Measurements from ENCODE around the gene TGFBR3.
"Not testable (repeated sequence)": the region's sequence is repeated elsewhere in the genome, so short reads cannot be mapped to it uniquely, and the experiment has no call there.

The TGFBR3 gene

DNA sequence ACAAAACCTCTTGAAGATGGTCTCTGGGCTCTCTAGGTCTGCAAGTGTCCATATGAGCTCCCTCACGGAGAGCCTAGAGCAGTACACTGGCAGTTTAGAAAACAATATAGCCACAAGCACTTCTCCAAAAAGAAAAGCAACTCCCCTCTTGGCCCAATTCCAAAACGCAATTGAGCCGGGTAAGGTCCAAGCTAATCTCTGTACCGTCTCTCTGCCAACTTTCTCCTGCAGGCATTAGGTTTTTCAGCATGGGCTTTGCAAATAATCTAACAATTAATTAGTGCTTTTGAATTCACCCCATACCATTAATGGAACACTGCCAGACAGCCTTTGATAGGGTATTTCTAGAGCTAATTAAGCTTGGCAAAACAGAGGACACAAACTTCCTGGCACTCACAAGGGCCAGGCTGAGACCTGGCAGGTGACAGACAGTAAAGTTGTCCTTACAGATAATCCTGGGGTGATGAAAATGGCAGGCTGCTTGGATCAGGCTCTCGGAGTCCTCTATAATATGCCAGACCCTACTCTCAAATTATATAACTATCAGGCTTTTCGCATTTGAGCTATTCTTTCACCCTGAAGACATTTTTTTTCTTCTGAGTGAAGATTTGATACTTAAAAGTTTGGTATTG is 39.8 kb downstream of the TGFBR3 start:
- DNase-seq, result peak; percentile 26

DNA sequence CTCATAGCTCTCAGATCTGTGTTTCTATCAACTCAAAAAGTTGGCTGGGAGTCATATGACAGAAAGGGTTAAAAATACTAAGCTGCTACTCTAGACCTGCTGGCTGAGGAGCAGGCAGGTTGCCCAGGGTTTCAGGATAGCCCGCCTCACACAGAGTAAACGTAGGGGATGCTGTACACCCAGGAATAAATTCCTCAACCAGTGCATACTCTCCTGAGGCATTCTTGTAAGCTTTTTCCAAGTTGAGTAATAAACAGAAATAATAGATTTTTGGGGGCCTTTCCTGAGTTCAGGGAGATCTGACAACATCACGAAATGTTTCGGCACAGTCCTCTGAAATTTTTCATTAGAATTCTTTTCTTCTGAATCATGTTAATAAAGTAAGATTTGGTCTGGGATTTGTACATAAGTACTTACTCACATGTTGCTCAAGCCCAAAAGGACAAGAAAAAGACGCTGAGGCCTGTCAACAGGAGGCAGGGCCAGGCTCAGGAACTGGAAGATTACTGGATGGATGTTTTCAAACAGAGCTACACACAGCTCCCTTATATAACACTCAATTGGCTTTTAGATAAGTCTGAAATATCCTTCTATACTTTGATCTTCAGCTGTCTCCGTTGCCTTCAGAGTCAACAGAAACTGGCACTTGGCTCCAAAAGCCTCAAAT is 41.0 kb downstream of the TGFBR3 start:
- DNase-seq, result no peak

DNA sequence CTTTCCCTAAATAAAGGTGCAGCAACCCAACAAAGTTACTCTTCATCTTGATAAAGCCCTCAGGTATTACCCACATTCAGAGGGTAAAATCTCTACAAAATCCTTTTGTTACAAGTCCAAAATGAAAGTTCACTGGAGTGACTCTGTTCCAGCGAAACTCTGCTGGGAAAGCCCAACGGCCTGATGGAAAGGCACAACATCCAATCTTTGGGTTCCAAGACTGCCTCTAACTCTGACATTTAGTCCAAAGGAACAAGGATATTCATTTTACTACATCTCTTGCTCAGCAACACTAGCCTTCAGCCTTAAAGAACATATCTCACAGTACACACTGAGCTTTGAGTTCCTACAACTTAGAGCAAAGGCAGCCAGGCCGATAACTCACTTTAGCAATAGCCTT is 42.1 kb downstream of the TGFBR3 start:
- no peak for DNase-seq

DNA sequence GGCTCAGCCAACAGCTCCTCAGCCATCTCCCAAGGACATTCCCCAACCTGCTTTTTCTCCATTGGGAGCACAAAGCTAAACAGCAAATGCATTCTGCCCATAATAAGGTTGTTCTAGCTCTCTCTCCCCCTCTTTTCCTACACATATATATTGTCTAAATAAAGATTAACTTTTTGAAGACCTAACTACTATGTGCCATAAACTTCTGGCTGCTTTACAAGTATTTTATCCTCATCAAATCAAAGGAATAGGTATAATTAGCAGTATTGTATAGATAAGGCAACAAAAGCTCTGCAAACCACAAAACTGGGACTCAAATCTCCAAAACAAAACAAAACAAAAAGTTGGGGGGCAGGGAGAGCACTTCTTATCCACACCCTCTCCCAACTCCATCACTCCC is 43.4 kb downstream of the TGFBR3 start:
- DNase-seq, result no peak

DNA sequence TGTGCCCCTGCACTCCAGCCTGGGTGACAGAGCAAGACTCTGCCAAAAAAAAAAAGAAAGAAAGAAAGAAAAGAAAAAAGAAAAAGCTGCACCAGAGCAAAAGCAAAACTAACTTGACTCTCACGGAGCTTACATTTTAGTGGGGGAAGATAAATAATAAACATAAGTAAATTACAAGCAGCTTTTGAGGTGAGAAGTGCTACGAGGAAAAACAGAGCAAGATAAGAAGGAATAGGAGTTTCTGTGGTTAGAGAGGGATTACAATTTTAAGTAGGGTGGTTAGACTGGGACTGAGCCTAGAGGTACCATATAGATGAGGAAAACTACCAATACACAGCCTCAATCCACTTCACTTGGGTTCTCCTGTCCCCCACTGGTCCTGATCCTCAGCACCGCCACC is 43.9 kb downstream of the TGFBR3 start:
- no peak for DNase-seq

DNA sequence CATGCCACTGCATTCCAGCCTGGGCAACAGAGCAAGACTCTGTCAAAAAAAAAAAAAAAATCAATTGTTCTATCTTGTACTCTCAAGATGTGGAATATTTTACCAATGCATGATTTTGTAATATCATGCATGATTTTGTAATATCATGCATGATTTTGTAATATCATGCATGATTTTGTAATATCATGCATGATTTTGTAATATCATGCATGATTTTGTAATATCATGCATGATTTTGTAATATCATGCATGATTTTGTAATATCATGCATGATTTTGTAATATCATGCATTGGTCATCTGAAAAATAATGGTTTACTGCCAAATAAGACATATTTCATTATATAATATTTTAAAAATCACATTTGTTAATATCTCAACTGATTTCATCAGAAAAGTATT is 45.7 kb downstream of the TGFBR3 start:
- not testable (repeated sequence) for DNase-seq

DNA sequence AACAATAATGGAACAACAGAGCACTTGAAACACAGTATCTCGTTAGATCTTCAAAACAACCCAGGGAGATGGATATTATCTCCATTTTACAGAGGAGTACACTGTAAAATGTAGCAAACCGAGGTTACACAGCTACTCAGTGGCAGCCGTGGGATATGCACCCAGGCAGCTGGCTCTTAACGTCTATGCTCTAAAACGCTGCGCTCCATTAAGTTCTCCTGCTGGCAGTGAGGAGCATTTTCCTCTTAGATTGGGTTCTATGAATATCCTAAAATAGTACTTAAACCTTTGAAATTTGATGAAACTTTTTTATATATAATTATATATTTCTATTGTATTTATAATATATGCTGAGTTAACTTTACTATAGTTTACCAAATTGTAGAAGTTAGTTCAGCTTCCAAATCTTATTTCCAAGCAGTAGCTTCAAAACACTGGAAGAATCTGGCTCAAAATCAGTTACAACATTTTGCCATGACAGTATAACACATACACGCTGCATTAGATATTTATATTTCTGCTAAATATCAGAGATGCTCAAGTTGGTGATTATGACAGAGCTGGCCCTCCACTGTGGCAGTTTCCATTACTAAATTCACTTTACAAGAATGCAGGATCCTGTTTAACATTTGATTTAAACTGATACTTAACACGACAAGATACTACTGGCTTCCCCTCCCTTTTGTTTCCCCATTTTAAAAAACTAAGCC is 49.5 kb downstream of the TGFBR3 start:
- no peak for DNase-seq

DNA sequence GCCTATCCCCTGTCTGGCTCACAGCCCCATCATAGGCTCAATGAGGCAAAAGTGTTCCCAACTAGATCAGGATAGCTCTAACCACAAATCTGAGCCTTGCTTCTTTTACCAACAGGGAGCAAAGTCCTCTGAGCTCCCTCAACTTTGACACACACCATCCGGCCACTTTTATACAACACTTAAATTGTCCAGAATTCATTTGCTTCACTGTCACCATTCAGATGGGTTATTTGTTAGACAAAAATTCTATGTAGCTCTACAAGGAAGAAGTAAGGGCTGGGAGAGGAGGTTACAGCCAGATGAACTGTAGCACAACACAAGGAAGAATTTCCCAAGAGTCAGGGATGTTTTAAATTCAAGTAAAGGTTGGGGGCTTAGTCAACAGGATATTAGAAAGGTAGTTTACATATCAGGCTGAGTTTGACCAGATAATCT is 50.8 kb downstream of the TGFBR3 start:
- DNase-seq, result no peak

DNA sequence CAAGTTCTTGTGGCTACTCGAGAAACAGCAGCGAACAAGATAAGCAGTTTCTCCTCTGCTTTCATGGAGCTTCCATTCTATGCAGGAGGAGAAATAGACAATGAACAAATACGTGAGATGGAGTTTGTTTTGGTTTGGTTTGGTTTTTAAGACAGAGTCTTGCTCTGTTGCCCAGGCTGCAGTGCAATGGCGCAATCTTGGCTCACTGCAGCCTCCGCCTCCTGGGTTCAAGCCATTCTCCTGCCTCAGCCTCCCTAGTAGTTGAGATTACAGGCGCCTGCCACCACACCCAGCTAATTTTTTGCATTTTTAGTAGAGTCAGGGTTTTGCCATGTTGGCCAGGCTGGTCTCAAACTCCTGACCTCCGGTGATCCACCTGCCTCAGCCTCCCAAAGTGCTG is 51.4 kb downstream of the TGFBR3 start:
- DNase-seq, result not testable (repeated sequence)

DNA sequence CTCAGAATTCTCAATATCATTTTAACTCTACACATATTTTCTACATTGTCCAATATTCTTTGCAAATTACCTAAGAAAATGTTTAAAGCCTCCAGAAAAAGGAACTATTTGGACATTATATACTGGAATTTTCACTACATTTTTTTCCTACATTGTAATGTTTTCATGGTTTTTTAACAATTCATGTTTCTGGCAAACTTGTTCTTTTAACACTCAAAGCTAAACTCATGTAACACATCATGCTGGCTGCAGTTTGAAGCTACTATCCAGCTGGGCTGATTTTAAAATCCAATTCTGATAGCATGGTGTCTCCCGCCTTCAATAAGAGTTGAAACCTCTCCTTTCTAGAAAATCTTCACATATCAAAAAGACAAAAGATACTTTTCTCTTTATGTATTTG is 52.0 kb downstream of the TGFBR3 start:
- no peak for DNase-seq

DNA sequence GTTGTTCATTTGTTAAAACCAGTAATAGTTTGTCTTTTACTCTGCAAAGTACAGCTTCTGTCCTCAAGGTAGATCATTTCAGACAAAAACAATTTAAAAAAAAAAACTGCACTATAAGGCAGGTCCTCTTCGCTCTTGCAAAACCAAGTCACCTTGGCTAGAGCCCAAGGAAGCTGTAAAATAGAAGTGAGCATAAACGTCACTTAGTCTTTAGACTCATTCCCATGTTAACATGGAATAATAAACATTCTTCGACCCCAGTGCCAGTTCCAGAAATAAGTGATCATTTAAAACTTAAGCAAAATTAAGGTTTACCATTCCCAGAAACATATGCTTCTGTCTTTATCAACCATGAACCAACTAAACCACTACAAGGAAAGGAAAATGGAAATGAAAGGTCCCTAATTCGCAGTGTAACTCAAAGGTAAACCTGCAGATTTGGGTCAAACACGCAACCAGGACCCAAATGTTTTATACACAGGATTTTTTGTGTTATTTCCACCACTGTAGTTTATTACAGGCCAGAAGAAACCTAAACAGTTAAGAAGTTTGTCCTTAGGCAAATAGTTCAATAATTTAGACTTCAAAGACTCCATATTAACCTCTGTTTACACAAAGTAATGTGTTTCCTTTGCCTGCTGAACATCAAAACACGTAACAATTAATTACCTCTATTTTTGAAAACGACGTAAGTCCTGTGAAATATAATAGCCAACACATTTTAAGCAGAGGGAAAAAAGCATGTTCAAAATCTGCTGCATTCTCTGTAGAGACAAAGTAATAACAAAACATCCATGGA is 54.6 kb downstream of the TGFBR3 start:
- DNase-seq, result no peak

DNA sequence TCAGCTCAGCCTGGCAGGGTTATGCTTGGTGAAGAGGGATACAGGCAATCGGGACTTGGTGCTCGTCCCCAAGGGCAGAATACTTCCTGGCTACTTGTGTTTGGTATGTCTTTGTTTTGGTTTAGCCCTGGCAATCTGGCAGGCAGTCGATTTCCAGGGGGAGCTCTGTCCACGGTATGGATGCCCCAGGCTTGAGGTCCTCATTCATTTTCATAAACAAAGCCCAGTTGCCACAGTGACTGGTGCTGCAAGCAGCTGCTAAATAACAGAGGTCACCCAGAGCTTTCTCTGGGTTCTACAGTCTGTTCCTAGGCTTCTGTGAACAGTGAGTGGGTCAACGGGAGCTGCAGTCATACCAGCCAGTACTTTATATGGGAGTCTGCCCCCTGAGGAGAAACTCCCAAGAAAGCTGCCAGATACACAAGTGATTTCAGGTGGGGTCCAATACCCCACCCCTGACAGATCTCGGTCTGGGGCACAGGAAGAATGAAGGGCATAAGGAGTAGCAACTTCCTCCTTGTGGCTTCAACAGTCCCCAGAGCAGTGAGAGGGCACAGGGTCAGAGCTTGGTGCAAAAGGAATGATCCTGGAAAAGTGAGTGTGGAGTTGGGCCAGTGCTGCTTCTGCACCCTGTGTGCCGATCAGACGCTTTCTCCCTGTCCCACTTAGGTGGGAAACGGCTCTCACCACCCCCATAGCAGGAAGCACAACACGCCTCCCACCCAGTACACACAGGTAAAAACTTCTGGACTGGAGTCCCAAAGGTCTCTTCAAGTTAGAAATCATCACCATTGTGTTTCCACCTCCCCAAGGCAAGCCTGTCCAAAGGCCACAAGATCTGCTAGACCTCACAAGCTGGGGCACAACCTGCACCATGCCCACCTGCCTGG is 55.5 kb downstream of the TGFBR3 start:
- no peak for DNase-seq

DNA sequence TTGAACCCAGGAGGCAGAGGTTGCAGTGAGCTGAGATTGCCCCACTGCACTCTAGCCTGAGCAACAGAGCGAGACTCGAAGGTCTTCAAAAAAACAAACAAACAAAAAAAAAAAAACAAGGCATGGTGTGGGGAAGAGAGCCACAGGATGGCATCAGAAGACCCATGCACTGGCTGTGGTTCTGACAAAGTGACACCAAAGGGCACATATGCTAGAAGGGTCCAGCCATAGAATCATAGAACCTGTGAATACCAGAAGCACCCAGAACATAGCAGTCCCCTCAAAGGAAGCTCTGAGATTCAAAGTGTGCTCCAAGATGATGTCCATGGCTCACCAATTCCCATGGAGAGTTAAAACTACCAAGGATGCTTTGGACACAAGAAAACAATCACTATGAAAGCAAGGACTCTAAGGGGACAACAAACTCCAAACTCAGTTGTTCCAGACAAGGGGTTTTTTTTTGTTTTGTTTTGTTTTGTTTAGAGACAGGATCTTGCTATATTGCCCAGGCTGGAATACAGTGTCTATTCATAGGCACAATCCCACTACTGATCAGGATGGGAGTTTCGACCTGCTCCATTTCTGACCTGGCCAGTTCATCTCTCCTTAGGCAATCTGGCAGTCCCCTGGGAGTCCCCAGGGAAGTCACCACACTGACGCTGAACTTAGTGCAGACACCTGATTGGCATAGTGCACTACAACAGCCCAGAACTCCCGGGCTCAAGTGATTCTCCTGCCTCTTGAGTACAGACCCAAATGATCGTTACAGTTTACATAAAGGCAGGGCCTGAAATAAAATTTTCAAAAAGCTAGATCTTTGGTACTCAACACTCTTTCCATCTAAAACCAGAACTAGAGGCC is 56.4 kb downstream of the TGFBR3 start:
- no peak for DNase-seq

DNA sequence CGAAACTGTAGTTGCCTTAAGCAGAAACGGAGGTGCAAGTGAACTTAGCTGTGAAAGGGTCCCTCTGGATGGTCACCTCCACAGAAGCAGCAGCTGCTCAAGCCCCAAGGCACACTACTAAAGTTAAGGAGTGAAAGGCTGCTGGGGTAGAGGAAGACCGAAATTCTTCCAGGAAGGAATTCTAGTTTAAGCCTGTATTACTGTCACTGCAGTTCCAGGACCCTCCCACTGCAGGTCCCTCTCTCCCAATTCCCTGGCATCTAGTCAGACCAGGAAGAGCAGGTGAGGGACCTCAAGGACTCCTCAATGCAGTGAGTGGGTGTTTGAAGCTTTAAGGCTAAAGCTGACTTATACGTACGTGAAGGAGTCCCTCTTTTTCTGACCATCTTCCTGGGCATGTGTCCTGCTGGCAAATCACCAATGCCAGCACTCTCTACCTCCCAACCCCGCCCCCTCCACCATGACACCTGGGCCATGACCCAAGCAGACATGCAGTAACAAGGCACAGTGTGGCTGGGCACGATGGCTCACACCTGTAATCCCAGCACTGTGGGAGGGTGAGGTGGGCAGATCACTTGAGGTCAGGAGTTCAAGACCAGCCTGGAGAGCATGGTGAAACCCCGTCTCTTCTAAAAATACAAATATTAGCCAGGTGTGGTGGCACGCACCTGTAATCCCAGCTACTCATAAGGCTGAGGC is 57.2 kb downstream of the TGFBR3 start:
- no peak for DNase-seq

DNA sequence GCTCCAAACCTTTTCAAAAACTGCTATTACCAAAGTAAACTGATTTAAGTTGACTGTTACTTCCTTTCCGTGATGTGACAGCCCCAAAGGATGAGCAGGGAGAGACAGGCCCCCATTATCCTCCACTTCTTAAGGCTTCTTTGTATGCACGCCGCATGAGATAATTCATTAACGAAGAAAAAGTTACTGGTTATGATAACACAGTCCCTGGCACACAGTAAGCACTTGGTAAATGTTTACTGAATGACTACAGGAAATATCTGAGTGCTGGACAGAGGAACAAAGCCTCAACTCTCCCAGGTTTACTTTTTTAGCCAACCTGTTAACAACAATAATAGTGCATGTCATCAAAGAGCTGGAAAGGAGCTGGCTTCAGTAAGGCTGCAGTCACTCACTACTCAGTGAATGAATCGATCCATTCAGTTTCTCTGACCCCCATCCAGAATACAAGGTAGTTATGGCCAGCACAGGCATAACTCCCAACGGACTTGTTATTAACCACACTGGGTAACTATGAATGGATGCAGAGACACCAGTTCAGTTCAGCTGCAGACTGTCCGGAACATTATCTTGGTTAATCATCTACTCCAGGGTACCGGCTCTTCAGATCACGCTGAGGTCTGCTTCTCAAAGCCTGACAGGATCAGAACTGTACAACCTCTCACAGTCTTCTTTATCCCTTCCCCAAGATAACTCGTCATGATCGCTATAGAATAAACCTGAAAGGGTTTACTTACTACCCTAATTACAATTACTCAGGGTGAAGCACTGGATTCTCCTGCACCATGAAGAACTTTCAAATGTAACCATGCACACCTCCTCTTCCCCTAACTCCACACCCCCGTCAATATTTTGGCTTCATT is 58.3 kb downstream of the TGFBR3 start:
- no peak for DNase-seq

DNA sequence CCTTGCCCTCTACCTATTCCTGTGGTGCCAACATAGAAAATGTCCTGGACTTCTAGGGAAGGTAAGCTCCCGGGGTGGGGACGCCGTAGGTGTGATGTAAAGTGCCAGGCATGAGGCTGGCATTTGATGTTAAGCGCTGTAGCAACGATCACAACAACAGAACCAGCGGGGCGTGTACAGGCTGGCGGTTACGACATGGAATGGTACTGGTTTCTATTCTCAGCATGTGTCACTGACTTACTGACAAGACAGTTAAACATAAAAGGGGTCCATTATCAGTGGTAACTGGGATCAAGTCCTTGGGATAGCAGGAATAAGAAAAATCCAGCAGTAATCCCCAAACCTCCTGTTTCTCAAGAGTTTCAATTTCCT is 58.9 kb downstream of the TGFBR3 start:
- no peak for DNase-seq

DNA sequence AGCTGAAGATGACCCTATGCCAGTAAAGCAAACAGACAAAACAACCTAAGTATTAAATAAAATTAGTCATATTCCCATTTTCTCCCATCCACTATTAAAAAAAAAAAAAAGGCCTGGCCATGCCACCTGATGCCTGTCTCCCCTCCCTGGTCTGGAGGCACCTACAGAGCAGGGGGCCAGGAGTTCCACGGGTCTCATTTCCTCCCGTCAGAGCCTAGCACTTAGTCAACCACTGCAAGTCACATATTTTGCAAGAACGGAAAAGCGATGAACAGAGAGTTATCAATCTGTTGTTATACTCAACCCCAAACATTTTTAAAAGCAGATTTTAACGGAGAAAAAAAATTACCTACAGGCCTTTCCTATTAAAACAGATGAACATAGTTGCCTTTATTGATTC is 59.3 kb downstream of the TGFBR3 start:
- no peak for DNase-seq

DNA sequence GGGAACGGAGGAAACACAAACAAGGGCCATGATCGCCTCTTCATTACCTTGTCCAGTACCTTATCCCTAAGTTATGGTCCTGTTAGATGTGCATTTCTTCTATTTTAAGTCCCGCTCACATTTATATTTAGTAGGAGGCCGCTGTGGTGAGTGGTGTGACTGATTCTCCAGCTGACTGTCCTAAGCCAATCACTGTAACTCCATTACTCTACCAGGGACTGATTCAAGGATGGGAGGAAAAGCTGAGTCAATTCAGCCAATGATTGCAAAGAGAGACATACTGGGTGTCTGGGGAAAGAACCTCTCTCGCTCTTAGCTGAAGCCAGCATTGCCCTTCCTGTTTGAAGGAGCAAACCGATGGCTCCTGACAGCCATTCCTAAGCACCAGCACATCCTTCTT is 59.7 kb downstream of the TGFBR3 start:
- DNase-seq, result no peak

DNA sequence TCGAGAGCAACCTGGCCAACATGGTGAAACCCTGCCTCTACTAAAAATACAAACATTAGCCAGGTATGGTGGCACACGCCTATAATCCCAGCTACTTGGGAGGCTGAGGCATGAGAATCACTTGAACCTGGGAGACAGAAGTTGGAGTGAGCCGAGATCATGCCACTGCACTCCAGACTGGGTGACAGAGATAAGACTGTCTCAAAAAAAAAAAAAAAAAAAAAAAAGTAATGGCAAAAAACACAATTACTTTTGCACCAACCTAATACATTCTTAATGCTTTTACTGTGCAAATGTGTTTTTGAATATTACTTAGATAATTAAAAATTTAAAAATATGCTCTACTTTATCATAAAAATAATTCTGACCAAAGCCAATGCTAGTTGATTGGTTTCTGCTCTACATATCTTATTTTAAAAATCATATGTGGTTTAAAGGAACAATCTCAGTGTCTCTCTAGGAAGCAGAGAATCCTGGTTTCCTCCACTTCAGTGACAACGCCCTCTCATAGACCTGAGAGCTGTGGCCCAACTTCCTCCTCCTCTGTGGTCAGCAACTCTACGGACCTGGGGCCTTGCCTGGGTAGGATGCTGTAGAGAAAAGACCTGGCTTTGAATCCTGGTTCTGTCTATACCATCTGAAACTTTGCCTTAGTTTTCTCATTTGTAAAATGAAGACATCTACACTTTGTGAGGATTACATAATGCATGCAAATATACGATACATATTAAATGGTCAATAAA is 64.7 kb downstream of the TGFBR3 start:
- DNase-seq, result no peak

All from SHP77 treated with DMSO at 0.1 percent for 48 hours (cell line).